Mesenchymal stem cell (in vitro differentiated cells and primary cell): ENCODE results near the gene CAPN3. TPM values are rescaled to one million over a fixed set of nuclear protein-coding genes. Genes with fewer than 3 reads are reported as not detected.

Source experiments
- DNase-seq: peaks from one replicate; pipeline ENCODE4 v3.0.0-alpha.2; 2013
- H2AFZ ChIP-seq: one replicate; pipeline ENCODE4 v1.6.1; 2013; ENCODE audit warnings: low read depth, mild to moderate bottlenecking, control low read depth, inconsistent platforms, low read length, moderate library complexity
- H2AK5ac ChIP-seq: 2 replicates; pipeline ENCODE4 v1.6.1; 2013; ENCODE audit warnings: low read length, moderate library complexity, mild to moderate bottlenecking, inconsistent platforms; ENCODE audit not compliant: severe bottlenecking
- H2BK120ac ChIP-seq: one replicate; pipeline ENCODE4 v1.6.1; 2013; ENCODE audit warnings: low read depth, mild to moderate bottlenecking, inconsistent platforms, low read length, moderate library complexity
- H2BK12ac ChIP-seq, 2 experiments: one replicate each; pipeline ENCODE4 v1.6.1; 2013; ENCODE audit warnings: inconsistent platforms in 2 of 2, low read length in 2 of 2, mild to moderate bottlenecking in 2 of 2, moderate library complexity in 2 of 2, control low read depth in 1 of 2
- H2BK15ac ChIP-seq: one replicate; pipeline ENCODE4 v1.6.1; 2013; ENCODE audit warnings: mild to moderate bottlenecking, low read depth, inconsistent platforms; ENCODE audit not compliant: poor library complexity, severe bottlenecking
- H2BK5ac ChIP-seq: 2 replicates; pipeline ENCODE4 v1.6.1; 2013; ENCODE audit warnings: low read depth, mild to moderate bottlenecking, low read length, control low read depth, inconsistent platforms; ENCODE audit not compliant: poor library complexity, severe bottlenecking
- H3K14ac ChIP-seq, 2 experiments: one replicate each; pipeline ENCODE4 v1.6.1; 2013; ENCODE audit warnings: inconsistent platforms in 2 of 2, low read length in 2 of 2, control low read depth in 1 of 2, mild to moderate bottlenecking in 1 of 2, moderate library complexity in 1 of 2
- H3K18ac ChIP-seq, 2 experiments: one replicate each; pipeline ENCODE4 v1.6.1; 2013; ENCODE audit warnings: inconsistent platforms in 2 of 2, low read length in 2 of 2, control low read depth in 1 of 2, low read depth in 1 of 2, mild to moderate bottlenecking in 1 of 2
- H3K23ac ChIP-seq, 2 experiments: one replicate each; pipeline ENCODE4 v1.6.1; 2013; ENCODE audit warnings: inconsistent platforms in 2 of 2, low read length in 2 of 2, mild to moderate bottlenecking in 2 of 2, moderate library complexity in 2 of 2, control low read depth in 1 of 2
- H3K27ac ChIP-seq: 2 replicates; pipeline ENCODE4 v1.5.1; 2013; ENCODE audit warnings: mild to moderate bottlenecking, moderate library complexity, low read length, control low read depth, inconsistent platforms; ENCODE audit not compliant: poor library complexity, severe bottlenecking
- H3K27me3 ChIP-seq, 2 experiments: 2 replicates each; pipeline versions ENCODE4 v1.6.1 to v1.7.0; 2013; ENCODE audit warnings: low read length in 2 of 2, mild to moderate bottlenecking in 2 of 2, moderate library complexity in 2 of 2, control low read depth in 1 of 2, inconsistent platforms in 1 of 2; ENCODE audit not compliant: control insufficient read depth in 1 of 2, insufficient read depth in 1 of 2
- H3K36me3 ChIP-seq, 2 experiments: 2 replicates each; pipeline versions ENCODE4 v1.6.1 to v1.7.0; 2013; ENCODE audit warnings: low read length in 2 of 2, control low read depth in 1 of 2, inconsistent platforms in 1 of 2, low read depth in 1 of 2, mild to moderate bottlenecking in 1 of 2; ENCODE audit not compliant: insufficient read depth in 2 of 2, control insufficient read depth in 1 of 2
- H3K4ac ChIP-seq, 2 experiments: one replicate each; pipeline ENCODE4 v1.6.1; 2013; ENCODE audit warnings: inconsistent platforms in 2 of 2, low read length in 2 of 2, mild to moderate bottlenecking in 2 of 2, moderate library complexity in 2 of 2, control low read depth in 1 of 2, low read depth in 1 of 2
- H3K4me1 ChIP-seq: 2 replicates; pipeline ENCODE4 v1.6.1; 2013; ENCODE audit warnings: low read depth, low read length, control low read depth; ENCODE audit not compliant: control insufficient read depth, insufficient read depth
- H3K4me2 ChIP-seq: 2 replicates; pipeline ENCODE4 v1.6.1; 2013; ENCODE audit warnings: low read length, mild to moderate bottlenecking, inconsistent platforms; ENCODE audit not compliant: poor library complexity, severe bottlenecking
- H3K4me3 ChIP-seq, 2 experiments: 2 replicates each; pipeline versions ENCODE4 v1.5.1 to v1.7.0; 2013; ENCODE audit warnings: low read length in 2 of 2, mild to moderate bottlenecking in 2 of 2, control low read depth in 1 of 2, low read depth in 1 of 2; ENCODE audit not compliant: insufficient read depth in 1 of 2
- H3K79me1 ChIP-seq: replicated peaks from 2 replicates; pipeline ENCODE4 v1.6.1; 2013; ENCODE audit warnings: mild to moderate bottlenecking, control low read depth, low read length, inconsistent platforms; ENCODE audit not compliant: poor library complexity, severe bottlenecking
- H3K9ac ChIP-seq: 2 replicates; pipeline ENCODE4 v1.7.0; 2013; ENCODE audit warnings: mild to moderate bottlenecking, low read length, moderate library complexity
- H3K9me3 ChIP-seq: 2 replicates; pipeline ENCODE4 v1.7.0; 2013; ENCODE audit warnings: mild to moderate bottlenecking, low read length; ENCODE audit not compliant: control insufficient read depth
- H4K8ac ChIP-seq: one replicate; pipeline ENCODE4 v1.6.1; 2013; ENCODE audit warnings: inconsistent platforms, mild to moderate bottlenecking, low read length, moderate library complexity
- H4K91ac ChIP-seq: one replicate; pipeline ENCODE4 v1.6.1; 2013; ENCODE audit warnings: mild to moderate bottlenecking, low read length, inconsistent platforms
- WGBS: methylation state at CpG from one replicate; pipeline ENCODE4 v1.1.7; 2013; ENCODE audit warnings: mixed read lengths; 5-methylcytosine and 5-hydroxymethylcytosine counted together
- polyA plus RNA-seq, 2 experiments: library from polyadenylated mRNA; stranded (reverse); fragments of 200-250 nt; gene quantifications; one replicate each; pipeline ENCODE4 v1.2.3, GENCODE V29; 2013

The CAPN3 gene
- polyA plus RNA-seq (2013, experiment 1 of 2) = 0.32 TPM
- 0.34 TPM for polyA plus RNA-seq (2013, experiment 2 of 2)

DNA sequence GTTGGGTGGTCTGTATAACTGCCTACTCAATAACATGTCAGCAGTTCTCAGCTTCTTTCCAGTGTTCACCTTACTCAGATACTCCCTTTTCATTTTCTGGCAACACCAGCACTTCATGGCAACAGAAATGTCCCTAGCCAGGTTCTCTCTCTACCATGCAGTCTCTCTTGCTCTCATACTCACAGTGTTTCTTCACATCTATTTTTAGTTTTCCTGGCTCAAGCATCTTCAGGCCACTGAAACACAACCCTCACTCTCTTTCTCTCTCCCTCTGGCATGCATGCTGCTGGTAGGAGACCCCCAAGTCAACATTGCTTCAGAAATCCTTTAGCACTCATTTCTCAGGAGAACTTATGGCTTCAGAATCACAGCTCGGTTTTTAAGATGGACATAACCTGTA, at the start of gene CAPN3:
CAPN3 (plus strand) TSS at position 253 of the 400 bp plus-strand sequence. CDS start 305 bp downstream, outside the sequence.
- Histone ChIP-seq H2BK12ac (no peak within 1 kb of the TSS), H4K91ac (no peak within 1 kb of the TSS), H2AFZ (no peak within 1 kb of the TSS), H3K4me2 (no peak within 1 kb of the TSS), H2AK5ac (no peak within 1 kb of the TSS), H3K14ac (no peak within 1 kb of the TSS), H3K4me3 (no peak within 1 kb of the TSS), H2BK120ac (no peak within 1 kb of the TSS), H3K27ac (no peak within 1 kb of the TSS), H2BK15ac (no peak within 1 kb of the TSS), H3K4ac (no peak within 1 kb of the TSS), H3K4me1 (no peaks in the 10 kb centered on the region), H3K27me3 (no peaks in the 10 kb centered on the region), H4K8ac (no peak within 1 kb of the TSS), H3K9me3 (no peaks in the 10 kb centered on the region), H2BK5ac (no peak within 1 kb of the TSS), H3K23ac (no peak within 1 kb of the TSS), H3K79me1 (no peaks in the 10 kb centered on the region), H3K18ac (no peak within 1 kb of the TSS), H3K36me3 (peaks cover 0 to 49% of the 10 kb centered on the region in 2 experiments), H3K9ac (no peak within 1 kb of the TSS)
- DNase-seq = no peak
- 93% methylated on average over 1 of the region's 1 CpG for WGBS

DNA sequence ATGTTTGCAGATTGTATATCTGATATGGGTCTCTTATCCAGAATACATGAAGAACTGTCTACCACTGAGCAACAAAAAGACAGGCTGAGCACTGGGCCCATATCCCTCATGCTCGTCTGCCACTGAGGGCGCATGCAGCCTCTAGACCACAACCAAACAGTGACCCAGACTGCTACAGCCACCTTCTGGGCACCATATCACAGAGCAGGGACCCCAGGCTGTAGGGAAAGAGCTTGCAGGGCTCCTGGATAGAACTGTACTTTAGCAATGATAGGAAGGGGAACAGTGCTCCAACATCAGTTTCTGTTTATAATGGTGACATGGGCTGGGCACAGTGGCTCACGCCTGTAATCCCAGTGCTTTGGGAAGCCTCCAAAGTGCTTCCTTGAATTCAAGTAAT, 45.8 kb upstream of the CAPN3 start:
- no peak overlapping the region for H2BK12ac ChIP-seq
- 57% methylated on average over 3 of the region's 3 CpGs for WGBS
- peak overlapping the region; percentile 54 for H4K8ac ChIP-seq
- no peaks in the 10 kb centered on the region for H3K79me1 ChIP-seq
- peak overlapping the region; percentile 27 for H4K91ac ChIP-seq
- no peak overlapping the region for H3K27ac ChIP-seq
- no peak overlapping the region for H3K4me3 ChIP-seq
- H3K23ac ChIP-seq = no peak overlapping the region
- no peak overlapping the region for H3K4me2 ChIP-seq
- no peaks in the 10 kb centered on the region for H3K27me3 ChIP-seq
- H2AFZ ChIP-seq = no peak overlapping the region
- no peak overlapping the region for H3K14ac ChIP-seq
- no peak overlapping the region for H2BK15ac ChIP-seq
- no peak overlapping the region for H3K4ac ChIP-seq
- H2BK5ac ChIP-seq = no peak overlapping the region
- DNase-seq = no peak
- H2AK5ac ChIP-seq = no peak overlapping the region
- H3K4me1 ChIP-seq = no peaks in the 10 kb centered on the region
- no peak overlapping the region for H3K18ac ChIP-seq
- peaks cover 4 to 71% of the 10 kb centered on the region in 2 experiments for H3K36me3 ChIP-seq
- no peaks in the 10 kb centered on the region for H3K9me3 ChIP-seq
- no peak overlapping the region for H3K9ac ChIP-seq
- H2BK120ac ChIP-seq = no peak overlapping the region

DNA sequence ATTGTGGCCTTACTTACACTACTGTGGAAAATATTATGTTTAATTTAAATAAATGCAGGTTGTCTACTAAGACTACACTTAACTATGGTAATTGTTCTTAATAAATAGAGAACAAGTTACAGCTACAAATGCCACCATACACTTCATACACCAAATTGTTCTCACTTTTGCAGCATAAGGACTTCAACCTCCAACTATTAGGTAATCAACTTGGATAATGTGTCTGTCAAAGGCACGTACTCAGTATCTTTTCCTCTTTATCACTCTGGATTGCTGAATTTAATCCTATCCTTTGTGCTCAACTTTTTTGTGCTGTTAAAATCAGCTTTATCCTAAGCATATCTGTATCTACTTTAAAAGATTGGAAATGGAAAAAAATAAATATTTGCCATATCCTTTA, 44.5 kb upstream of the CAPN3 start:
- Histone ChIP-seq H3K36me3 (peaks cover 4 to 59% of the 10 kb centered on the region in 2 experiments), H4K91ac (no peak overlapping the region), H2BK15ac (no peak overlapping the region), H3K4me2 (no peak overlapping the region), H3K4me3 (no peak overlapping the region), H2AFZ (no peak overlapping the region), H4K8ac (no peak overlapping the region), H3K23ac (no peak overlapping the region), H3K14ac (no peak overlapping the region), H3K27ac (no peak overlapping the region), H3K27me3 (no peaks in the 10 kb centered on the region), H2AK5ac (no peak overlapping the region), H2BK120ac (no peak overlapping the region), H3K4ac (no peak overlapping the region), H2BK5ac (no peak overlapping the region), H3K79me1 (no peaks in the 10 kb centered on the region), H3K9ac (no peak overlapping the region), H2BK12ac (no peak overlapping the region), H3K9me3 (no peaks in the 10 kb centered on the region), H3K4me1 (no peaks in the 10 kb centered on the region), H3K18ac (no peak overlapping the region)
- WGBS = 80% methylated on average over 1 of the region's 1 CpG
- DNase-seq = no peak

DNA sequence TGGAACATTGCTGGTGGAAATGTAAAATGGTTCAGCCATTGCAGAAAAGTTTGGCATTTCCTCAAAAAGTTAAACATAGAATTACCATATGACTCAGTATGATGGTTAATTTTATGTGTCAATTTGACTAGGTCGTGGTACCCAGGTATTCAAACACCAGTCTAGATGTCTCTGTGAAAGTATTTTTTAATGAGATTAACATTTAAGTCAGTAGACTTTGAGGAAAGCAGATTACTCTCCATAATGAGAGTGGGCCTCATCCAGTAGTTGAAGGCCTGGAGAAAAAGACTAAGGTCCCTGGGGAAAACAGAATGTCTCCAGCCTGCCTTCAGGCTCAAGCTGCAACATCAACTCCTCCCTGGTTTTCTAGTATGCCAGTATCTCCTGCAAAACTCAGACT, 43.8 kb upstream of the CAPN3 start:
- H4K91ac ChIP-seq = no peak overlapping the region
- no peak overlapping the region for H2AK5ac ChIP-seq
- peaks cover 4 to 52% of the 10 kb centered on the region in 2 experiments for H3K36me3 ChIP-seq
- H3K27ac ChIP-seq = no peak overlapping the region
- H3K14ac ChIP-seq = no peak overlapping the region
- H3K4ac ChIP-seq = no peak overlapping the region
- no peak overlapping the region for H2BK5ac ChIP-seq
- H3K18ac ChIP-seq = no peak overlapping the region
- H2BK15ac ChIP-seq = no peak overlapping the region
- no peak for DNase-seq
- H3K4me2 ChIP-seq = no peak overlapping the region
- no peak overlapping the region for H3K9ac ChIP-seq
- no peaks in the 10 kb centered on the region for H3K79me1 ChIP-seq
- no peaks in the 10 kb centered on the region for H3K4me1 ChIP-seq
- no peak overlapping the region for H2AFZ ChIP-seq
- H3K27me3 ChIP-seq = no peaks in the 10 kb centered on the region
- no peaks in the 10 kb centered on the region for H3K9me3 ChIP-seq
- no peak overlapping the region for H2BK12ac ChIP-seq
- no peak overlapping the region for H3K23ac ChIP-seq
- H3K4me3 ChIP-seq = no peak overlapping the region
- 88% methylated on average over 1 of the region's 1 CpG for WGBS
- H4K8ac ChIP-seq = no peak overlapping the region
- no peak overlapping the region for H2BK120ac ChIP-seq
